Caco-2 (cell line): ENCODE results near the gene ANKRD50. TPM values are rescaled to one million over a fixed set of nuclear protein-coding genes. Genes with fewer than 3 reads are reported as not detected.

ENCODE experiments used
- BruUV-seq: library from RNA; stranded (reverse); fragments of 400-500 nt; replicated peaks from 2 replicates; lab custom pipeline; 2021; lab: Mats Ljungman, UMichigan
- CTCF ChIA-PET: fragments of 300-600 bp; sonication (Branson Sonifier 250); formaldehyde crosslinking; loops from one replicate; lab custom pipeline; 2022; ENCODE audit warnings: antibody characterized with exemption; lab: Charles Lee
- POLR2A ChIA-PET: fragments of 300-600 bp; sonication (Branson Sonifier 250); formaldehyde crosslinking; loops from one replicate; lab custom pipeline; 2022; ENCODE audit warnings: antibody characterized with exemption; lab: Charles Lee
- DNase-seq, 2 experiments: peaks; one replicate each; pipeline versions ENCODE4 v3.0.0 to v3.0.0-alpha.2; 2020 to 2022
- H3K27me3 ChIP-seq: replicated peaks from 2 replicates; pipeline ENCODE4 v1.6.0; 2011; ENCODE audit warnings: low read length; ENCODE audit not compliant: control insufficient read depth, insufficient read depth
- H3K36me3 ChIP-seq: 2 replicates; pipeline ENCODE4 v1.5.1; 2011; ENCODE audit warnings: low read length; ENCODE audit not compliant: control insufficient read depth, insufficient read depth
- H3K4me1 ChIP-seq: fragments of 250-450 bp; sonication (Bioruptor Pico); 2 replicates; pipeline ENCODE4 v1.5.1; 2020; ENCODE audit warnings: mild to moderate bottlenecking
- H3K4me3 ChIP-seq: 2 replicates; pipeline ENCODE4 v1.5.1; 2011; ENCODE audit warnings: low read depth, mild to moderate bottlenecking, control low read depth, low read length
- H3K9me3 ChIP-seq: fragments of 250-450 bp; sonication (Bioruptor Pico); 2 replicates; pipeline ENCODE4 v1.5.1; 2020; ENCODE audit warnings: mild to moderate bottlenecking, moderate library complexity
- H3K27ac Mint-ChIP-seq: one replicate; pipeline ENCODE4 v1.8.0; 2022; ENCODE audit warnings: mixed read lengths; ENCODE audit not compliant: unreplicated experiment
- H3K27me3 Mint-ChIP-seq: one replicate; pipeline ENCODE4 v1.8.0; 2022; ENCODE audit warnings: mixed read lengths; ENCODE audit not compliant: insufficient read depth, unreplicated experiment
- H3K36me3 Mint-ChIP-seq: one replicate; pipeline ENCODE4 v1.8.0; 2022; ENCODE audit warnings: mild to moderate bottlenecking, mixed read lengths; ENCODE audit not compliant: insufficient read depth, unreplicated experiment
- H3K4me1 Mint-ChIP-seq: one replicate; pipeline ENCODE4 v1.8.0; 2022; ENCODE audit warnings: low read depth, mixed read lengths; ENCODE audit not compliant: unreplicated experiment
- H3K4me3 Mint-ChIP-seq: one replicate; pipeline ENCODE4 v1.8.0; 2022; ENCODE audit warnings: mild to moderate bottlenecking, moderate library complexity, mixed read lengths; ENCODE audit not compliant: unreplicated experiment
- H3K9me3 Mint-ChIP-seq: one replicate; pipeline ENCODE4 v1.8.0; 2022; ENCODE audit warnings: mixed read lengths; ENCODE audit not compliant: unreplicated experiment
- CTCF ChIP-seq, 2 experiments: fragments of 200-600 bp in 1 of 2; IDR thresholded peaks; 1 replicate in 1 of 2; 2 replicates in 1 of 2; pipeline versions ENCODE4 v1.5.1 to v1.8.0; 2011 to 2022; ENCODE audit warnings: antibody characterized with exemption in 1 of 2, control low read depth in 1 of 2, inconsistent platforms in 1 of 2, low read depth in 1 of 2, low read length in 1 of 2, mild to moderate bottlenecking in 1 of 2, moderate library complexity in 1 of 2; ENCODE audit not compliant: insufficient read depth in 1 of 2, severe bottlenecking in 1 of 2, unreplicated experiment in 1 of 2
- intact Hi-C: fragments of 100-400 bp; cut with micrococcal nuclease; formaldehyde crosslinking; loops from one replicate; pipeline ENCODE4 v1.10.0; 2022; ENCODE audit not compliant: unreplicated experiment
- total RNA-seq: library from RNA; stranded (reverse); gene quantifications from 2 replicates; pipeline ENCODE4 v1.2.3, GENCODE V29; 2022

Gene ANKRD50
- total RNA-seq, 1 experiment from 2014 or later: 7.0 TPM

- Histone ChIP-seq H3K9me3 (no peaks in the 10 kb centered on the region), H3K4me3 (no peak overlapping the region), H3K4me1 (no peaks in the 10 kb centered on the region), H3K27me3 (no peaks in the 10 kb centered on the region), H3K36me3 (no peaks in the 10 kb centered on the region)
- no peaks in the 10 kb centered on the region for H3K4me1 Mint-ChIP-seq
- CTCF ChIA-PET: no interaction called here
- POLR2A ChIA-PET: no interaction called here
- no peak overlapping the region for H3K4me3 Mint-ChIP-seq
- peaks cover 7% of the 10 kb centered on the region for H3K36me3 Mint-ChIP-seq
- intact Hi-C loops: no loop called here
- no peak for DNase-seq
- no peaks in the 10 kb centered on the region for H3K9me3 Mint-ChIP-seq
- no peaks in the 10 kb centered on the region for H3K27me3 Mint-ChIP-seq
- BruUV-seq: no TSS peak
- H3K27ac Mint-ChIP-seq: no peak overlapping the region
- no peak for TF ChIP-seq CTCF (IDR thresholded peaks at IDR 0.05; ENCODE audit: insufficient read depth in 1 of 2, low read depth in 1 of 2, low read length in 1 of 2, severe bottlenecking in 1 of 2, unreplicated experiment in 1 of 2)
Observed at GRCh38 chr4:124717101-124717500, 4.6 kb upstream of the ANKRD50 start.

GRCh38 chr4:124713185-124713592 lies 657 bp upstream of the ANKRD50 start:
- ChIA-PET POLR2A (interaction anchor here (1.0 kb wide), 1 partner anchor 29 kb away, joined by 5 read pairs; no protein-coding TSS in a partner anchor), CTCF (no interaction called here)
- peaks cover 9% of the 10 kb centered on the region for H3K4me1 ChIP-seq
- Mint-ChIP-seq H3K27ac (no peak overlapping the region), H3K4me1 (no peaks in the 10 kb centered on the region), H3K27me3 (no peaks in the 10 kb centered on the region), H3K4me3 (no peak overlapping the region), H3K36me3 (peaks cover 7% of the 10 kb centered on the region), H3K9me3 (no peaks in the 10 kb centered on the region)
- peak; percentile 84 to 87 for DNase-seq
- BruUV-seq: TSS peak; percentile 96
- peak; percentile 58 to 59 for TF ChIP-seq CTCF (IDR thresholded peaks at IDR 0.05; ENCODE audit: insufficient read depth in 1 of 2, low read depth in 1 of 2, low read length in 1 of 2, severe bottlenecking in 1 of 2, unreplicated experiment in 1 of 2)
- H3K36me3 ChIP-seq: no peaks in the 10 kb centered on the region
- no peaks in the 10 kb centered on the region for H3K9me3 ChIP-seq
- intact Hi-C loops: loop anchor here (1.0 to 5.0 kb wide), 4 partner anchors 71 to 378 kb away; no protein-coding TSS in a partner anchor
- no peaks in the 10 kb centered on the region for H3K27me3 ChIP-seq
- peak overlapping the region; percentile 82 for H3K4me3 ChIP-seq

GRCh38 chr4:124711471-124712371 lies 811 bp downstream of the ANKRD50 start:
- Mint-ChIP-seq H3K4me1 (no peaks in the 10 kb centered on the region), H3K9me3 (no peaks in the 10 kb centered on the region), H3K36me3 (peaks cover 7% of the 10 kb centered on the region), H3K27ac (no peak overlapping the region), H3K4me3 (no peak overlapping the region), H3K27me3 (no peaks in the 10 kb centered on the region)
- peak overlapping the region; percentile 82 for H3K4me3 ChIP-seq
- H3K36me3 ChIP-seq: no peaks in the 10 kb centered on the region
- H3K27me3 ChIP-seq: no peaks in the 10 kb centered on the region
- ChIA-PET CTCF (interaction anchor here (0.5 kb wide), 1 partner anchor 279 kb away, joined by 3 read pairs; no protein-coding TSS in a partner anchor), POLR2A (interaction anchor here (0.7 kb wide), 1 partner anchor 206 kb away, joined by 7 read pairs; no protein-coding TSS in a partner anchor)
- no peaks in the 10 kb centered on the region for H3K9me3 ChIP-seq
- peak; percentile 73 to 78 for DNase-seq
- peaks cover 9% of the 10 kb centered on the region for H3K4me1 ChIP-seq
- BruUV-seq: no TSS peak
- peak in 1 of 2 experiments; percentile 20 for TF ChIP-seq CTCF (IDR thresholded peaks at IDR 0.05; ENCODE audit: insufficient read depth in 1 of 2, low read depth in 1 of 2, low read length in 1 of 2, severe bottlenecking in 1 of 2, unreplicated experiment in 1 of 2)
- intact Hi-C loops: loop anchor here (2.0 to 5.0 kb wide), 3 partner anchors 69 to 377 kb away; no protein-coding TSS in a partner anchor
